ENCODE data around the gene ADCK1.
"Not testable (repeated sequence)": the region's sequence is repeated elsewhere in the genome, so short reads cannot be mapped to it uniquely, and the experiment has no call there.

ADCK1 gene

DNA sequence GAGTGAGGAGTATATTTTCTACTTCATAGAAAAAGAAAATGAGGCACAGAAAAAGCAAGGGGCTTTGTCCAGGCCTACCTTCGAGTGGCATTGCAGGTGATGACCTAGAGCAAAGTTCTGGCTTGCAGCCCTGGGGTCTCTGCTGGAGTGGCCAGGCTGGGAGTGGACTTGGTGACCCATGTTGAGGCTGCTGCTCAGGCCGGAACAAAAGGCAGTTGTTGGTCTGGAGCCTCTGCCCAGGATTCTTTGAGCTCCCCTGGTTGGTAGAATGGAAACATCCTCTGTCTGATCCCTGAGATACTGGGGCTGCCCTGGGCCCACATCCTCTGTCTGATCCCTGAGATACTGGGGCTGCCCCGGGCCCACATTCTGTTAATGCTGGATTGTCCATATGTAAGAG is 86.1 kb downstream of the ADCK1 start:
- H3K4me1 ChIP-seq (ENCODE audit: control insufficient read depth, insufficient read depth, low read length) = peaks cover 14% of the 10 kb centered on the region
- no peak overlapping the region for H3K9ac ChIP-seq (ENCODE audit: low read depth, low read length)
- no peak overlapping the region for H3K4me2 ChIP-seq (ENCODE audit: low read length)
- H3K9me3 ChIP-seq (replicated peaks; ENCODE audit: low read length) = no peaks in the 10 kb centered on the region
- no peak overlapping the region for H3K4me3 ChIP-seq (ENCODE audit: low read length)
- H3K36me3 ChIP-seq (ENCODE audit: insufficient read depth, low read length) = no peaks in the 10 kb centered on the region
- H3K27me3 ChIP-seq (ENCODE audit: control insufficient read depth, insufficient read depth, low read length) = no peaks in the 10 kb centered on the region

DNA sequence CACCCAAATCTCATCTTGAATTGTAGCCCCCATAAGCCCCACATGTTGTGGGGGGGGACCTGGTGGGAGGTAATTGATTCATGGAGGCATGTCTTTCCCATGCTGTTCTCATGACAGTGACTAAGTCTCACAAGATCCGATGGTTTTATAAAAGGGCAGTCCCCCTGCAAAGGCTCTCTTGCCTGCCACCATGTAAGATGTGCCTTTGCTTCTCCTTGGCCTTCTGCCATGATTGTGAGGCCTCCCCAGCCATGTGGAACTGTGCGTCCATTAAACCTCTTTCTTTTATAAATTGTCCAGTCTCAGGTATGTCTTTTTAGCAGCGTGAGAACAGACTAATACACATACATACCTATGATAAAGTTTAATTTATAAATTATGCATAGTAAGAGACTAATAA is 89.0 kb downstream of the ADCK1 start:
- peaks cover 11% of the 10 kb centered on the region for H3K4me1 ChIP-seq (ENCODE audit: control insufficient read depth, insufficient read depth, low read length)
- not testable (repeated sequence) for H3K4me2 ChIP-seq (ENCODE audit: low read length); H3K9me3 ChIP-seq (replicated peaks; ENCODE audit: low read length); H3K4me3 ChIP-seq (ENCODE audit: low read length); H3K9ac ChIP-seq (ENCODE audit: low read depth, low read length); H3K27me3 ChIP-seq (ENCODE audit: control insufficient read depth, insufficient read depth, low read length); H3K36me3 ChIP-seq (ENCODE audit: insufficient read depth, low read length)

DNA sequence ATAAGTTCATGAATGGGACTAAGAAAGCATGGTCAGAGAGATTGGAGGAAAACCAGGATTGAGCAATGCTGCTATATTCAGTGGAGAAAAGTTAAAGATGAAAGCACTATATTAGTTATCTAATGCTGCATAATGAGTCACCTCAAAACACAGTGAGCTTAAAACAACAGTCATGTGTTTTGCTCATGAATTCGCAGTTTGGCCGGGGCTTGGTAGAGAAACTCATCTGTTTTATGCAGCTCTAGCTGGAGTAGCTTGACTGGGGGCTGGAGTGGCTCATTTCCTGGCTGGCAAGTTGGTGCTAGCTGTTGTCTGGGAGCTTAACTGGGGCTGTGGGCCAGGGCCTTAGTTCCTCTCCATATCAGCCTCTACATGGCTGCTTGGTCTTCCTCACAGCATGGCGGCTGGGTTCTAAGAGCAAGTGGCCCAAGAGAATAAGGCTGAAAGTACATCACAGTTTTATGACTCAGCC is 90.1 kb downstream of the ADCK1 start:
- Histone ChIP-seq H3K4me2 (ENCODE audit: low read length) (no peak overlapping the region), H3K36me3 (ENCODE audit: insufficient read depth, low read length) (no peaks in the 10 kb centered on the region), H3K4me3 (ENCODE audit: low read length) (no peak overlapping the region), H3K27me3 (ENCODE audit: control insufficient read depth, insufficient read depth, low read length) (no peaks in the 10 kb centered on the region), H3K9me3 (replicated peaks; ENCODE audit: low read length) (no peaks in the 10 kb centered on the region), H3K4me1 (ENCODE audit: control insufficient read depth, insufficient read depth, low read length) (peaks cover 11% of the 10 kb centered on the region), H3K9ac (ENCODE audit: low read depth, low read length) (no peak overlapping the region)

DNA sequence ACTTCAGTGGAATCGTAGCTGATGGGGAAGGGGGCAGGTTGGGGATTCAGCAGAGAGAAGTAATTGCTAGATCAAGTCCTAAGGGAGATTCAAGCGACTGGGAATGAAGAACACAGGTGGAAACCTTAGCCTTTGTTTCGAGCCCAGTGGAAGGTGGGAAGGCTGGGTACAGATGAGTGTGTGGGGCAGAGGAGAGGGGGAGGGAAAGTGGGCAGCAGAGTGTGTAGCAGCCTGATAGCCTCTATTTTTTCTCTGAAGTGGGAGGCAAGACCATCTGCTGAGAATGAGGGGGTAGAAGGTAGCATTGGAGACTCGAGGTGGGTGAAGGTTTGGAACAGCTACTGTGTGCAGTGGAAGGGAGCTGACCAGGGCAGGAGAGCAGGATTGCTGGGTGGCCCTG is 91.0 kb downstream of the ADCK1 start:
- H3K4me2 ChIP-seq (ENCODE audit: low read length) = no peak overlapping the region
- H3K4me3 ChIP-seq (ENCODE audit: low read length) = no peak overlapping the region
- H3K9me3 ChIP-seq (replicated peaks; ENCODE audit: low read length) = no peaks in the 10 kb centered on the region
- H3K36me3 ChIP-seq (ENCODE audit: insufficient read depth, low read length) = no peaks in the 10 kb centered on the region
- no peaks in the 10 kb centered on the region for H3K27me3 ChIP-seq (ENCODE audit: control insufficient read depth, insufficient read depth, low read length)
- no peak overlapping the region for H3K9ac ChIP-seq (ENCODE audit: low read depth, low read length)
- H3K4me1 ChIP-seq (ENCODE audit: control insufficient read depth, insufficient read depth, low read length) = peaks cover 11% of the 10 kb centered on the region

DNA sequence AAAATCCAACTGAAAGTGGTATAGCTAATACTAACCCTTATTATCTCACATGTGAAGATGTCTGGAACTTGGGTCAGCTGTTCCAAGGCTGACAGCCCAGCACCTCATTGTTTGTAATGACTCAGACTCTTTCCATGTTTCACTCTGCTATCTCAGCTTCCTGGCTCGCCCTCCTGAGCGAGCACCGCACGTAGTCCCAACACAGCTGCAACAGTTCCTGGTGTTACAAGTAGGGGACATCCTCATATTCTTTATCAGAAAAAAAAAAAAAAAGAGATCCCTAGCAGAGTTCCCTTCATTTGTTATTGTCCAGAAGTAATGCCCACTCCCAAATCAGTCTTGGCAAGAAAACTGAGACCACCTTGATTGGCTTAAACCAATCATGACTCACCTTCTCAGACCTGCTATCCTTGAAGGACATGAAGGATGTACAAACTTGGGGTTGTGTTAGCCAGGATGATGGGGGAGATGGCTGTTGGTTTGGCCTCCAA is 92.5 kb downstream of the ADCK1 start:
- no peak overlapping the region for H3K4me2 ChIP-seq (ENCODE audit: low read length)
- no peaks in the 10 kb centered on the region for H3K36me3 ChIP-seq (ENCODE audit: insufficient read depth, low read length)
- H3K27me3 ChIP-seq (ENCODE audit: control insufficient read depth, insufficient read depth, low read length) = no peaks in the 10 kb centered on the region
- no peak overlapping the region for H3K4me3 ChIP-seq (ENCODE audit: low read length)
- no peaks in the 10 kb centered on the region for H3K9me3 ChIP-seq (replicated peaks; ENCODE audit: low read length)
- H3K4me1 ChIP-seq (ENCODE audit: control insufficient read depth, insufficient read depth, low read length) = peaks cover 16% of the 10 kb centered on the region
- H3K9ac ChIP-seq (ENCODE audit: low read depth, low read length) = no peak overlapping the region

DNA sequence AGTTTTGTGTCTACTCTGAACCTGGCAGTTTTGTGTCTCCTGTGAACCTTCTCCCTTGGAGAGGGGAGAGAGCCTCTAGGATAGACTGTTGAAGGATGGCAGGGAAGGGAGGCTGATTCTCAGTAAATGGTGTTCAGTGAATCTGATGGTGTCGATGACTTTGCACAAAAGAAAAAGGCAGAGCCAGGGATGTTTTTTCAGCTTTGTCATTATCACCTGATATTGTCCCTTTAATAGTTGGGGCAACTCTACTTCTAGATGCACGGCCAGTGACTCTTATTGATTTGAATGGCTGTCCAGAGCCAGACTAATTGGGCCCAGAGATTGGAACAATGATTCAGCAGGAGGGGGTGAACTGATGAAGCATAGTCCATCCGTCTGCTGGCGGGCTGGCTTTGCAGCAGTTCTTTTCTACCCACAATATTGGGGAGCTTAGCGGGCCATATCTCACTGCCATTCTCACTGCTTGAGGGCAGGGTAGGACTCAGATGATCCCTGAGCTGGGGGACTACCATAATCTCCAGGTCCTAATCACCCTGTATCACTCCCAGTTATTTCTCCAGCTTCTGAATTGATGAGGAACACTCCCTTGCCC is 93.1 kb downstream of the ADCK1 start:
- H3K27me3 ChIP-seq (ENCODE audit: control insufficient read depth, insufficient read depth, low read length) = no peaks in the 10 kb centered on the region
- H3K4me1 ChIP-seq (ENCODE audit: control insufficient read depth, insufficient read depth, low read length) = peaks cover 16% of the 10 kb centered on the region
- no peak overlapping the region for H3K4me3 ChIP-seq (ENCODE audit: low read length)
- H3K9ac ChIP-seq (ENCODE audit: low read depth, low read length) = no peak overlapping the region
- H3K9me3 ChIP-seq (replicated peaks; ENCODE audit: low read length) = no peaks in the 10 kb centered on the region
- no peak overlapping the region for H3K4me2 ChIP-seq (ENCODE audit: low read length)
- H3K36me3 ChIP-seq (ENCODE audit: insufficient read depth, low read length) = no peaks in the 10 kb centered on the region

DNA sequence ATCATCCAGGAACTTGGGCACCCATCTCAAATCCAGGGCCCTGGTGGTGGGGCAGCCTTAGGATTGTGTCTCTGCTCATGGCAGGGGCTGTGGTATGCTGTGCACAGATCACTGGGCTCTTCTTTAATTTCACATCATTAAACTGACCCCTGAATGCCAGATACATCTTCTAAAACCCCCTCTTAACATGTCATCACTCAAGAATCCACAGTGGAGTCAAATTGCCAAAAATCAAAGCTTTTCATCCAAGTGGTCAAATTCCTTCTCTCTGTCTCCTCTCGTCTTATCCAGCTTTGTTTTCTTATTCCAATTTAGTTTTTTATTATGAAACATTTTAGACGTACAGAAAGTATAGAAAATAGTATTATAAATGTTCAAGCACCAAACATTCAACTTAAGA is 97.5 kb downstream of the ADCK1 start:
- peaks cover 6% of the 10 kb centered on the region for H3K4me1 ChIP-seq (ENCODE audit: control insufficient read depth, insufficient read depth, low read length)
- no peak overlapping the region for H3K4me3 ChIP-seq (ENCODE audit: low read length)
- H3K36me3 ChIP-seq (ENCODE audit: insufficient read depth, low read length) = no peaks in the 10 kb centered on the region
- H3K9me3 ChIP-seq (replicated peaks; ENCODE audit: low read length) = no peaks in the 10 kb centered on the region
- H3K9ac ChIP-seq (ENCODE audit: low read depth, low read length) = no peak overlapping the region
- no peak overlapping the region for H3K4me2 ChIP-seq (ENCODE audit: low read length)
- no peaks in the 10 kb centered on the region for H3K27me3 ChIP-seq (ENCODE audit: control insufficient read depth, insufficient read depth, low read length)

DNA sequence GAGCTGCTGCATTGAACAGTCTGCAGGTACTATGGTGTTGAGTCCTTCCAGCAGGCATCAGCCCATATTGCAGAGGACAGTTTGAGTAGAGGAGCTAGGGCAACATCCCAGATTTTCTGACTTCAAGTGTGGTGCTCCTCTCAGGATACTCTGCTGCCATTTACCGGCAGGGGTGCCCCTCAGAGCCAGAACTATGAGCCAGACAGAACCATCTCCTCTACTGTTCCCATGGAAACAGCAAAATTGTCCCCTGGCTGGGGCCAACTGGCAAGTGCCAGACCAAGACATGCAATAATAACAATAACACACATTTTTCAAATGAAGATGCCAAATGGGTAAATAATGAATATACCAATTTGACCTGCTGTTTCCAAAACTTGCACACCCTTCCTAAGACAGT is 102.9 kb downstream of the ADCK1 start:
- Histone ChIP-seq H3K9me3 (replicated peaks; ENCODE audit: low read length) (no peaks in the 10 kb centered on the region), H3K27me3 (ENCODE audit: control insufficient read depth, insufficient read depth, low read length) (no peaks in the 10 kb centered on the region), H3K9ac (ENCODE audit: low read depth, low read length) (no peak overlapping the region), H3K4me1 (ENCODE audit: control insufficient read depth, insufficient read depth, low read length) (no peaks in the 10 kb centered on the region), H3K36me3 (ENCODE audit: insufficient read depth, low read length) (no peaks in the 10 kb centered on the region), H3K4me3 (ENCODE audit: low read length) (no peak overlapping the region), H3K4me2 (ENCODE audit: low read length) (no peak overlapping the region)

DNA sequence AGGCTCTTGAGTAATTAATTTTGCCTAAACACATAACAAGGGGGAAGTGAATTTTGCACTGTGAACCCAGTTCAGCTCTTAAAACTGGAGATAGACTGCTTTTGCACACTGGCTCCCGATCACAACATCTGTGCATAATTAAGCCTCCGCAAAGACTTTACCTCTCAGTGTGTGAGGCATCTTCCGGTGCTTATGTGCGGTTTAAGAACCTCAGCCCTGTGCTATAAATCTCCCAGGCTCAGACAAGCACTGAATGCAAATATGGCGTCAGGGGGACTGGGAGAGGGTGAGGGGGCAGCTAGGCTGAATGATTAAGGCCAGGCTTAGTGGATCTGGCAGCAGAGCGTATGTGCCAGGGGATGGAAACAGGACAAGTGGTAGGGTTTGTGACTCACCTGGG is 103.3 kb downstream of the ADCK1 start:
- H3K4me3 ChIP-seq (ENCODE audit: low read length) = no peak overlapping the region

DNA sequence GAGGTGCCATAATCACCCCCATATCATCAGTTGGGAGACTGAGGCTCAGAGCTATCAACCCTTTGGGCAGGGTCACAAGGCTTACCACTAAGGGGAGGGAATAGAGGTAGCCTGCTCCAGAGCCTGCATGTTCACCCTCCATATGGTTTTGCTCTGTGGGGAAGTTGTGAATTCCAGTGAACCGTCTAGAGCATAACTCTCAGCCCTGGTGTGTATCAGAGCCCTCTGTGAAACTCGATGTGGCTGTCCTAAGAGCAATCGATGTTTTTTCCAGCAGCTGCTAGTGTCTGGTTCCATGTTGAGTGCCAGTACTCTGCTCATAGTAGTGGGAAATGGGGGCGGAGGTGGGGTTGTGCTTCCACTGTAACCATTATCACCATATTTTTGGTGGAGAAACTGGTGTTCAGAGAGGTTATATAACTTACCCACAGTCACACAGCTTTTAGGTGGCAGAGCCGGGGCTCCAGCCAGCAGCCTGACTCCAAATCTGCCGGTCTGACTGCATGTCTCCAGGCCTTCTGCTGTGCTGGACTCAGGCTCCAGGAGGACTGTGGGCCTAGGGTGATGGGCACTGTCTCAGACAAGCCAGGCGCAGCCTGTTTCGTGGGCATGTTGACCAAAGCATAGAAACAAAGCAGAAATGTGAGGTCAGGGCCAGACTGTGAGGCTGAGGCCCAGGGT is 104.2 kb downstream of the ADCK1 start:
- Histone ChIP-seq H3K4me3 (ENCODE audit: low read length) (no peak overlapping the region), H3K9me3 (replicated peaks; ENCODE audit: low read length) (no peaks in the 10 kb centered on the region), H3K4me2 (ENCODE audit: low read length) (no peak overlapping the region), H3K36me3 (ENCODE audit: insufficient read depth, low read length) (no peaks in the 10 kb centered on the region), H3K4me1 (ENCODE audit: control insufficient read depth, insufficient read depth, low read length) (no peaks in the 10 kb centered on the region), H3K27me3 (ENCODE audit: control insufficient read depth, insufficient read depth, low read length) (no peaks in the 10 kb centered on the region), H3K9ac (ENCODE audit: low read depth, low read length) (no peak overlapping the region)

More for the DNA sequence above, 103.3 kb downstream of the ADCK1 start:
- Histone ChIP-seq H3K9me3 (replicated peaks; ENCODE audit: low read length) (no peaks in the 10 kb centered on the region), H3K36me3 (ENCODE audit: insufficient read depth, low read length) (no peaks in the 10 kb centered on the region), H3K9ac (ENCODE audit: low read depth, low read length) (no peak overlapping the region), H3K4me2 (ENCODE audit: low read length) (no peak overlapping the region), H3K4me1 (ENCODE audit: control insufficient read depth, insufficient read depth, low read length) (no peaks in the 10 kb centered on the region), H3K27me3 (ENCODE audit: control insufficient read depth, insufficient read depth, low read length) (no peaks in the 10 kb centered on the region)

DNA sequence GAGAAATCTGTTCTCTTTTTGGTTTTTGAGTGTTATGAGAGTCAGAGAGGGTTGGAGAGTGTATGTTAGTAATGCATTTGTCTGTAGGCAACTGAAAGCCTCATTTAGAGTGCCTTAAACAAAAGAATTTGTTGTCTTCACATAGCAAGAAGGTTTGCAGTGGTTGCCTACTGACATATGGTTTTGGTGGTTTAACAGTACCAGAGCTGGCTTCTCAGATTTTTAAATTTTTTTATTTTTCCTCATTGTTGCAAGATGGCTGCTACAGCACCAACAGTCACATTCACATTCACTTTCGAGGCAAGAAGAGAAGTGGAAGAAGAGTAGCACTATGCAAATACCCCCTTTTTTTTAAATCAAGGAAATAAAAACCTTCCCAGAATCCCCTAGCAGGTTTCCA is 106.5 kb downstream of the ADCK1 start:
- no peaks in the 10 kb centered on the region for H3K9me3 ChIP-seq (replicated peaks; ENCODE audit: low read length)
- H3K9ac ChIP-seq (ENCODE audit: low read depth, low read length) = no peak overlapping the region
- no peak overlapping the region for H3K4me3 ChIP-seq (ENCODE audit: low read length)
- H3K4me2 ChIP-seq (ENCODE audit: low read length) = no peak overlapping the region
- no peaks in the 10 kb centered on the region for H3K27me3 ChIP-seq (ENCODE audit: control insufficient read depth, insufficient read depth, low read length)
- H3K4me1 ChIP-seq (ENCODE audit: control insufficient read depth, insufficient read depth, low read length) = no peaks in the 10 kb centered on the region
- H3K36me3 ChIP-seq (ENCODE audit: insufficient read depth, low read length) = no peaks in the 10 kb centered on the region

DNA sequence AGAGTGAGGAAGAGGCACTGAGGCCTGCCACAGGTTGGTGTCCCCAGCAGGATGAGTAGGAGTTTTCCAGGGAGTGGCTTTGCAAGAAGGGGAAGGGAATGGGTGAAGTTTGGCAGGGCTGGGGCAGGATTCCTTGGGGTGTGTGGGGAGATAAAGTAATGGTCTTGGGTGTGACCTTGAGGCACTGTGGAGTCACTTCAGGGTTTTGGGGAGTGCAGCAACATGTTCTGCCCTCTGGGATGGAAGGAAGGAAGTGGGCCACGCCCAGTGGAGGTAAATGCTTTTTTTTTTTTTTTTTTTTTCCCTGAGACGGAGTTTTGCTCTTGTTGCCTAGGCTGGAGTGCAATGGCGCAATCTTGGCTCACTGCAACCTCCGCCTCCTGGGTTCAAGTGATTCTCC is 108.9 kb downstream of the ADCK1 start:
- Histone ChIP-seq H3K4me1 (ENCODE audit: control insufficient read depth, insufficient read depth, low read length) (no peaks in the 10 kb centered on the region), H3K36me3 (ENCODE audit: insufficient read depth, low read length) (no peaks in the 10 kb centered on the region), H3K9me3 (replicated peaks; ENCODE audit: low read length) (no peaks in the 10 kb centered on the region), H3K9ac (ENCODE audit: low read depth, low read length) (no peak overlapping the region), H3K4me2 (ENCODE audit: low read length) (no peak overlapping the region), H3K27me3 (ENCODE audit: control insufficient read depth, insufficient read depth, low read length) (no peaks in the 10 kb centered on the region), H3K4me3 (ENCODE audit: low read length) (no peak overlapping the region)

Data from skeletal muscle satellite cell (primary cell).